CD4-positive, alpha-beta T cell treated with Interleukin-17A for 4 hours (primary cell): ENCODE data around the gene IFNAR1.
"Not testable (repeated sequence)": the region's sequence is repeated elsewhere in the genome, so short reads cannot be mapped to it uniquely, and the experiment has no call there.

Experiments
- DNase-seq: peaks from one replicate; pipeline ENCODE4 v3.0.0-alpha.2; 2020; ENCODE audit warnings: mixed read lengths

Gene IFNAR1

GRCh38 chr21:33379934-33380333, 55.2 kb downstream of the IFNAR1 start:
- DNase-seq = peak; percentile 36

GRCh38 chr21:33380483-33380998, 55.8 kb downstream of the IFNAR1 start:
- peak; percentile 91 for DNase-seq

GRCh38 chr21:33381381-33381780, 56.6 kb downstream of the IFNAR1 start:
- DNase-seq = not testable (repeated sequence)

GRCh38 chr21:33383056-33383888, 58.5 kb downstream of the IFNAR1 start:
- DNase-seq = peak; percentile 71

- peak; percentile 62 for DNase-seq
Observed at GRCh38 chr21:33384841-33385331, 60.1 kb downstream of the IFNAR1 start.

GRCh38 chr21:33386222-33386784, 61.5 kb downstream of the IFNAR1 start:
- no peak for DNase-seq

GRCh38 chr21:33387294-33387693, 62.5 kb downstream of the IFNAR1 start:
- no peak for DNase-seq

GRCh38 chr21:33388188-33388587, 63.4 kb downstream of the IFNAR1 start:
- DNase-seq = no peak

- no peak for DNase-seq
Observed at GRCh38 chr21:33390479-33390878, 65.7 kb downstream of the IFNAR1 start.

GRCh38 chr21:33391656-33392055, 66.9 kb downstream of the IFNAR1 start:
- no peak for DNase-seq

GRCh38 chr21:33392284-33392985, 67.7 kb downstream of the IFNAR1 start:
- DNase-seq = no peak

GRCh38 chr21:33393348-33393747, 68.6 kb downstream of the IFNAR1 start:
- DNase-seq = no peak

GRCh38 chr21:33394260-33394659, 69.5 kb downstream of the IFNAR1 start:
- no peak for DNase-seq

- DNase-seq = no peak
Observed at GRCh38 chr21:33395891-33396331, 71.1 kb downstream of the IFNAR1 start.

GRCh38 chr21:33396436-33396835, 71.7 kb downstream of the IFNAR1 start:
- no peak for DNase-seq

GRCh38 chr21:33396951-33397350, 72.2 kb downstream of the IFNAR1 start:
- no peak for DNase-seq

GRCh38 chr21:33397717-33398116, 72.9 kb downstream of the IFNAR1 start:
- no peak for DNase-seq

GRCh38 chr21:33398361-33398760, 73.6 kb downstream of the IFNAR1 start:
- DNase-seq = no peak

GRCh38 chr21:33401630-33401992, 76.8 kb downstream of the IFNAR1 start:
- DNase-seq = no peak

- peak; percentile 37 for DNase-seq
Observed at GRCh38 chr21:33402001-33402979, 77.5 kb downstream of the IFNAR1 start.

- DNase-seq = peak; percentile 71
Observed at GRCh38 chr21:33403128-33403785, 78.5 kb downstream of the IFNAR1 start, which contains the start of gene IFNGR2. TSS of gene IFNGR2 (plus strand) at chr21:33403413. CDS start at chr21:33403544, 131 bp downstream.
